ENCODE measurements around the gene C10orf143. TPM values are rescaled to one million over a fixed set of nuclear protein-coding genes. Genes with fewer than 3 reads are reported as not detected.

C10orf143 gene
- total and polyA plus RNA-seq, 2 of the 8 experiments (the other 6 are each of a cell fraction or from before 2014, with no cell fraction given), result 1.6 to 2.0 TPM

GRCh38 chr10:130105724-130106123 lies 4.9 kb downstream of the C10orf143 start (continued):
- TF ChIP-seq TCF12 (IDR thresholded peaks at IDR 0.05; ENCODE audit: low read depth, low read length) (no peak), EZH2 (IDR thresholded peaks at IDR 0.05; ENCODE audit: low read depth, low read length, severe bottlenecking) (no peak), E2F6 (IDR thresholded peaks at IDR 0.05) (0 out of 2 replicates have a peak, but pooled peaks have one; percentile 13), NRF1 (IDR thresholded peaks at IDR 0.05; ENCODE audit: low read depth, low read length) (no peak), CBX8 (IDR thresholded peaks at IDR 0.05; ENCODE audit: borderline replicate concordance, low read depth, low read length) (no peak), SP4 (IDR thresholded peaks at IDR 0.05; ENCODE audit: low read length) (no peak), HDAC6 (IDR thresholded peaks at IDR 0.05; ENCODE audit: low read depth, low read length) (no peak), BRCA1 (IDR thresholded peaks at IDR 0.05; ENCODE audit: low read depth, low read length) (no peak), CTBP2 (IDR thresholded peaks at IDR 0.05; ENCODE audit: borderline replicate concordance, insufficient read depth, insufficient read length, low read length) (no peak), SIRT6 (IDR thresholded peaks at IDR 0.05; ENCODE audit: low read length) (no peak), MAX (IDR thresholded peaks at IDR 0.05) (peak; percentile 82), JUND (IDR thresholded peaks at IDR 0.05; ENCODE audit: low read length) (peak; percentile 85), NANOG (IDR thresholded peaks at IDR 0.05; ENCODE audit: insufficient read depth, low read depth, low read length, poor library complexity, severe bottlenecking) (no peak), ATF3 (IDR thresholded peaks at IDR 0.05; ENCODE audit: insufficient read depth, low read depth, low read length) (no peak), POLR2A (IDR thresholded peaks at IDR 0.05; ENCODE audit: control extremely low read depth in 1 of 2, low read depth in 2 of 2, low read length in 2 of 2) (no peak), RFX5 (IDR thresholded peaks at IDR 0.05; ENCODE audit: borderline replicate concordance, low read depth, low read length) (no peak), CHD2 (IDR thresholded peaks at IDR 0.05; ENCODE audit: low read length) (no peak), RNF2 (IDR thresholded peaks at IDR 0.05; ENCODE audit: borderline replicate concordance, low read depth, low read length, missing control alignments, poor library complexity, severe bottlenecking) (no peak), CHD1 (IDR thresholded peaks at IDR 0.05; ENCODE audit: low read depth, low read length) (peak; percentile 85), TAF1 (IDR thresholded peaks at IDR 0.05; ENCODE audit: low read depth, low read length) (peak; percentile 25; the same call in 1 of the 2 replicates), SP2 (IDR thresholded peaks at IDR 0.05; ENCODE audit: low read length) (no peak), CEBPB (IDR thresholded peaks at IDR 0.05; ENCODE audit: low read depth, low read length) (no peak), POU5F1 (IDR thresholded peaks at IDR 0.05; ENCODE audit: low read depth, low read length) (no peak)

Data from H1 (cell line).